ENCODE data around the gene RABGAP1L.
"Not testable (repeated sequence)": the region's sequence is repeated elsewhere in the genome, so short reads cannot be mapped to it uniquely, and the experiment has no call there.

RABGAP1L gene

DNA sequence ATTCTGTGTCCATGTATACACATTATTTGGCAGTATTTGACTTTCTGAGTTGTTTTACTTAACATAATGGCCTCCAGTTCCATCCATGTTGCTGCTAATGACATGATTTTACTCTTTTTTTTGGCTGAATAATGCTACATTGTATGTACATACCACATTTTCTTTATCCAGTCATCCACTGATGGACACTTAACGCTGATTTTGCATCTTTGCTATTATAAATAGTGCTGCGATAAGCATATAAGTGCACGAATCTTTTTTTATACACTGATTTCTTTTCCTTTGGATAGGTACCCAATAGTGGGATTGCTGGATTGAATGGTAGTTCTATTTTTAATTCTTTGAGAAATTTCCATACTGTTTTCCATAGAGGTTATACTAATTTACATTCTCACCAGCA, 544.0 kb downstream of the RABGAP1L start:
- TF ChIP-seq, protein P1, sequence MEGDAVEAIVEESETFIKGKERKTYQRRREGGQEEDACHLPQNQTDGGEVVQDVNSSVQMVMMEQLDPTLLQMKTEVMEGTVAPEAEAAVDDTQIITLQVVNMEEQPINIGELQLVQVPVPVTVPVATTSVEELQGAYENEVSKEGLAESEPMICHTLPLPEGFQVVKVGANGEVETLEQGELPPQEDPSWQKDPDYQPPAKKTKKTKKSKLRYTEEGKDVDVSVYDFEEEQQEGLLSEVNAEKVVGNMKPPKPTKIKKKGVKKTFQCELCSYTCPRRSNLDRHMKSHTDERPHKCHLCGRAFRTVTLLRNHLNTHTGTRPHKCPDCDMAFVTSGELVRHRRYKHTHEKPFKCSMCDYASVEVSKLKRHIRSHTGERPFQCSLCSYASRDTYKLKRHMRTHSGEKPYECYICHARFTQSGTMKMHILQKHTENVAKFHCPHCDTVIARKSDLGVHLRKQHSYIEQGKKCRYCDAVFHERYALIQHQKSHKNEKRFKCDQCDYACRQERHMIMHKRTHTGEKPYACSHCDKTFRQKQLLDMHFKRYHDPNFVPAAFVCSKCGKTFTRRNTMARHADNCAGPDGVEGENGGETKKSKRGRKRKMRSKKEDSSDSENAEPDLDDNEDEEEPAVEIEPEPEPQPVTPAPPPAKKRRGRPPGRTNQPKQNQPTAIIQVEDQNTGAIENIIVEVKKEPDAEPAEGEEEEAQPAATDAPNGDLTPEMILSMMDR (IDR thresholded peaks at IDR 0.05; ENCODE audit: low read depth, low read length): no peak
- H3K4me3 ChIP-seq (replicated peaks in 1 of 2; ENCODE audit: low read depth in 2 of 2, low read length in 2 of 2): no peak overlapping the region
- no peak for DNase-seq (ENCODE audit: low read depth in 2 of 2)

DNA sequence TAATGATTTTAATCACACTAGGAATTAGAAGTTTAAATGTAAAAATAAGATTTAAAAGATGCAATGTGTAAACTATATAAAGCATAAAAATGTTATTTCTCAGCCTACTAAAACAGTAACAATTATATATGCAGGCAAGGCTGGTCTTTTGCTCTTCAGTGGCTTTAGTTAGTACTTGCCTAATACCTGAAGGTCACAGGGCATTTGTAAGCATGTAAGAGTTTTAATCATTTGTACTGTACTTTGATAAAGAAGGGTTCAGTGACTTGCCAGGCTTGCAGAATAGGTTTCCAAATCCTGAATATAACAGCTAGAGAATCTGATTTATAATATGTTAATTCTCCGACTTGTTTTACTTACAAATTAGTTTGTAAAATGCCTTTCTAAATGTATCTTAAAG, 545.0 kb downstream of the RABGAP1L start:
- TF ChIP-seq, protein P1 (IDR thresholded peaks at IDR 0.05; ENCODE audit: low read depth, low read length): no peak
- H3K4me3 ChIP-seq (replicated peaks in 1 of 2; ENCODE audit: low read depth in 2 of 2, low read length in 2 of 2): no peak overlapping the region
- DNase-seq (ENCODE audit: low read depth in 2 of 2): no peak

DNA sequence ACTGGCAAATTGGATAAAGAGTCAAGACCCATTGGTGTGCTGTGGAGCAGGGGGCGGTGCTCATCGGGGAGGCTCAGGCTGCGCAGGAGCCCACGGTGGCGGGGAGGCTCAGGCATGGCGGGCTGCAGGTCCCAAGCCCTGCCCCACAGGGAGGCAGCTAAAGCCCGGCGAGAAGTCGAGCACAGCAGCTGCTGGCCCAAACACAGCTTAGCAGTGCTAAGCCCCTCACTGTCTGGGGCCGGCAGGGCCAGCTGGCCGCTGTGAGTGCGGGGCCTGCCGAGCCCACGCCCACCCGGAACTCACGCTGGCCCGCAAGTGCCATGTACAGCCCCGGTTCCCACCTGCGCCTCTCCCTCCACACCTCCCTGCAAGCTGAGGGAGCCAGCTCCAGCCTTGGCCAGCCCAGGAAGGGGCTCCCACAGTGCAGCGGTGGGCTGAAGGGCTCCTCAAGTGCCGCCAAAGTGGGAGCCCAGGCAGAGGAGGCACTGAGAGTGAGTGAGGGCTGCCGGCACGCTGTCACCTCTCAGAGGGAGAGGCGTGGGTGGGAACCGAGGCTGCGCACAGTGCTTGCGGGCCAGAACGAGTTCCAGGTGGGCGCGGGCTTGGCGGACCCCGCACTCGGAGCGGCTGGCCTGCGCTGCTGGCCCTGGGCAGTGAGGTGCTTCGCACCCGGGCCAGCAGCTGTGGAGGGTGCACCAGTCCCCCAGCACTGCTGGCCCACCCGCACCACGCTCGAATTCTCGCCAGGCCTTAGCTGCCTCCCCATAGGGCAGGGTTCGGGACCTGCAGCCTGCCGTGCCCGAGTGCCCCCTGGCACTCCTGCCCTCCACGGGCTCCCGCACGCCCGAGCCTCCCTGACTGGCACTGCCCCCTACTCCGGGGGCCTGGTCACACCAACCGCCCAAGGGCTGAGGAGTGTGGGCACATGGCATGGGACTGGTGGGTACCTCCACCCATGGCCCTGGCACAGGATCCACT, 551.8 kb downstream of the RABGAP1L start:
- H3K4me3 ChIP-seq (replicated peaks in 1 of 2; ENCODE audit: low read depth in 2 of 2, low read length in 2 of 2): no peak overlapping the region
- TF ChIP-seq, protein P1 (IDR thresholded peaks at IDR 0.05; ENCODE audit: low read depth, low read length): no peak
- no peak for DNase-seq (ENCODE audit: low read depth in 2 of 2)

DNA sequence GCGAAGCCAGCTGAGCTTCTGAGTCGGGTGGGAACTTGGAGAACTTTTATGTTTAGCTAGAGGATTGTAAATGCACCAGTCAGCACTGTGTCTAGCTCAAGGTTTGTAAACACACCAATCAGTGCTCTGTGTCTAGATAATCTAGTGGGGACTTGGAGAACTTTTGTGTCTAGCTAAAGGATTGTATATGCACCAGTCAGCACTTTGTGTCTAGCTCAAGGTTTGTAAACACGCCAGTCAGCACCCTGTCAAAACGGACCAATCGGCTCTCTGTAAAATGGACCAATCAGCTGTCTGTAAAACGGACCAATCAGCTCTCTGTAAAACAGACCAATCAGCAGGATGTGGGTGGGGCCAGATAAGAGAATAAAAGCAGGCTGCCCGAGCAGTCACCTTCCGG, 552.5 kb downstream of the RABGAP1L start:
- not testable (repeated sequence) for H3K4me3 ChIP-seq (replicated peaks in 1 of 2; ENCODE audit: low read depth in 2 of 2, low read length in 2 of 2); DNase-seq (ENCODE audit: low read depth in 2 of 2)

DNA sequence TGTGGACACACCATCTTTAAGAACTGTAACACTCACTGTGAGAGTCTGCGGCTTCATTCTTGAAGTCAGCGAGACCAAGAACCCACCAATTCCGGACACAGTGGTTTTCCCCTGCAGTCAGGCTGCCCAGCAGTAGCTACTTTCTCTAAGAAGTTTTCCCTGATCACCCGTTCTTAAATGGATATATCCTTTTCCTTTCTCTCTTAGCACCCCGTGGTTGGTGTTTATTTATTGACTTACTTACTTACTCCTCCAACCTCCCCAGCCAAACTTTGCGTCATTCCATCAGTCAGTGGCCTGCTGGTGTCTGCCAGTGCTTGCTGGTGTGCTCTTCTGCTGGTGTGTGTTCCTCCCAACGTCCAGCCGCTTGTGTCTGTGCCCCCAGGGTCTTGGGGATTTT, 553.2 kb downstream of the RABGAP1L start:
- H3K4me3 ChIP-seq (replicated peaks in 1 of 2; ENCODE audit: low read depth in 2 of 2, low read length in 2 of 2): no peak overlapping the region
- TF ChIP-seq, protein P1 (IDR thresholded peaks at IDR 0.05; ENCODE audit: low read depth, low read length): no peak
- DNase-seq (ENCODE audit: low read depth in 2 of 2): no peak

DNA sequence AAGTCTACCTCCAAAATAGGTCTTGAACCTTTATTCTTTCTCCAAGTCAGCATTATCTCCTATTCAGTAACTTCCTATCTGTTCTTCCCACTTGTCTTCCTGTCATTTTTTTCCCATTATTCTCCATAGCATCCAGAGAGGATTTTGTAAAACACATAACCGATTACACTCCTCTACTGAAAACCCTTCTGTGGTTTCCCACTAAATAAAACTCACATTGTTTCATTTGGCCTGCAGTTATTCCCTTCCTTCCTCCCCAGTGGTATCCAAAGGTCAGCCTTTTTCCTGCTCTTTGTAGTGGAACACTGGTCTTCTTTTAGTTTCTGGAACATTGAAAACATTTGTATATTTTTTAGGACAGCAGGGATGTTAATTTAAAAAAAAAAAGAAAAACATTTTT, 554.5 kb downstream of the RABGAP1L start:
- no peak overlapping the region for H3K4me3 ChIP-seq (replicated peaks in 1 of 2; ENCODE audit: low read depth in 2 of 2, low read length in 2 of 2)
- TF ChIP-seq, protein P1 (IDR thresholded peaks at IDR 0.05; ENCODE audit: low read depth, low read length): no peak
- DNase-seq (ENCODE audit: low read depth in 2 of 2): no peak

DNA sequence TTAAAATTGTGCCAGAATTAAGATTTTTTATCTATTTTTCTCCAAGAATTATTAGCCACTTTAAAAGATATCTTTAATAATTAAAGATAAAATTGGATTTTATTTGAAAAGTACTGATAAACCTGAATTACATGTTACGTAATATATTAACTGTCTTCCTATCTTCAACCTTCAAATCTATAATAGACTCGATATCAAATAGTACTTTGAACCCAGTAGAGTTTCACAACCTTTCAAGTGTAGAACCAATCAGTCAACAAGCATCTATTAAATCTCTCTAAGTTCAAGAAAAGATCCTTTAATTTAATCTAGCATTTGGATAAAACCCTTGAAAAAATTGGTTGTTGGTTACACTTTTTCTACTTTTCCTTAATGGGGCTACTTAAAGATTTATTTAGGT, 559.9 kb downstream of the RABGAP1L start:
- TF ChIP-seq, protein P1 (IDR thresholded peaks at IDR 0.05; ENCODE audit: low read depth, low read length): no peak
- no peak for DNase-seq (ENCODE audit: low read depth in 2 of 2)
- no peak overlapping the region for H3K4me3 ChIP-seq (replicated peaks in 1 of 2; ENCODE audit: low read depth in 2 of 2, low read length in 2 of 2)
